Activated CD4-positive, CD25-positive, alpha-beta regulatory T cell treated with anti-CD3 and anti-CD28 coated beads, Interleukin-2, amount 50 U/mL, for 24 hours (primary cell): ENCODE data around the gene SPEG.

Source experiments
- ATAC-seq, 2 donors: fragments of 150-1000 bp; cut with Tn5 transposase; one replicate each; pipeline ENCODE4 v1.10.0; 2021; ENCODE audit warnings: mild to moderate bottlenecking in 1 of 2, moderate library complexity in 1 of 2

SPEG gene

DNA sequence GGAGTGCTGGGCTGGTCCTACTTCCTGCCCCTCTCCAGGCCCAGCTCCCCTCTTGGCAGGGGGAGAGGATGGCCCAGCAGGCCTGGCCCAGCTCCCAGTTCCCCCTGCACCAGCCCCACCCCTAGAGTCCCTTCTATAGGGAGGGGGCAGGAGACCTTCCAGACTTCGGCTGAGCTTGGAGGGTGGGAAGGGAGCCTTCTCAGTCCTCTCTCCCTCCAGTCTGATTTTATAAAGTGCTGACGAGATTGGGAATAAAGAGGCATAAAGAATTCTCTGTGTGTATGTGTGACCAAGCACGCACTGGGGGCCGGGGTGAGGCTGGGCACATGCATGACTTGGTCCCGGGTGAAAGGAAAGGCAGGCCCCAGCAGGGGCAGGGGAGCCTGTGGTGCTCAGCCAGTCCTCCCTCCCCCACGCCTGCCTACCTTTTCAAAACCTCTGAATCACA lies 103.9 kb downstream of the SPEG start:
- ATAC-seq: no peak

DNA sequence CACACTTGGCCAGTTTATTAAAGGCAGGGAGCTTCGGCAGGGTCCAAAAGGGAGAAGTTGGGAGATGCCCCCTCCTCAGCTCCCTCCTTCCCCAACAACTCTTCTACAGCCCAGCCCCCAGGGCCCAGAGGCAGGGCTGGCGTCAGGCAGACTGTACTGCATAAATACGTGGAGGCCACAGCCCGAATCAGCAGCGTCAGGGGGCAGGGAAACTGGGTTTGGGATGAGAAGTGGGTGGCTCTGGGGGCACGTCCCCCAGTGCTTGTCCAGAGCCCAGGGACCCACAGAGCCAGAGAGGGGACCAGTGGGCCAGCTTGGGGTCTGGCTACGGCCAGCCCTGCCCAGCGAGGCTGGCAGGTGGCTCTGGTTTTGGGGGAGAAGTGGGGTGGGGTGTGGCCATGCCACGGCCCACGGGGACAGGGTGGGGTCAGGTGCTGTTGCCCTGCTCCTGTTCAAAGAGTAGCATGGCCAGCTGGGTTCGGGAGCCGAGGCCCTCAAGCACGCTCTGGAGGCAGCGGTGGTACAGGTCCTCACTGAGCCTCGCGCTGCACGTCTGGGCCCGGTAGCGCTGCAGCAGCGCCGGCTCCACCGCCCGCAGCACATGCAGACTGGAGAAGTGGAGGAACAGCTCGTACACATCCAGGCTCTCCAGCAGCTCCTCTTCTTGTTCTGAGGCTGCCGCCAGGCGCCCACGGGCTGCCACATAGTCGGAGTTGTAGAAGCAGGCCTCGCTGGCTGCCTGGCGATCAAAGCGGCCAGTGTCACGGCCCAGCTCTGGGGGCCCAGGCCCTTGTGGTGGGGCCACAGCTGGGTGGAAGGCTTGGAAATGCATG lies 104.5 kb downstream of the SPEG start:
- ATAC-seq: no peak

DNA sequence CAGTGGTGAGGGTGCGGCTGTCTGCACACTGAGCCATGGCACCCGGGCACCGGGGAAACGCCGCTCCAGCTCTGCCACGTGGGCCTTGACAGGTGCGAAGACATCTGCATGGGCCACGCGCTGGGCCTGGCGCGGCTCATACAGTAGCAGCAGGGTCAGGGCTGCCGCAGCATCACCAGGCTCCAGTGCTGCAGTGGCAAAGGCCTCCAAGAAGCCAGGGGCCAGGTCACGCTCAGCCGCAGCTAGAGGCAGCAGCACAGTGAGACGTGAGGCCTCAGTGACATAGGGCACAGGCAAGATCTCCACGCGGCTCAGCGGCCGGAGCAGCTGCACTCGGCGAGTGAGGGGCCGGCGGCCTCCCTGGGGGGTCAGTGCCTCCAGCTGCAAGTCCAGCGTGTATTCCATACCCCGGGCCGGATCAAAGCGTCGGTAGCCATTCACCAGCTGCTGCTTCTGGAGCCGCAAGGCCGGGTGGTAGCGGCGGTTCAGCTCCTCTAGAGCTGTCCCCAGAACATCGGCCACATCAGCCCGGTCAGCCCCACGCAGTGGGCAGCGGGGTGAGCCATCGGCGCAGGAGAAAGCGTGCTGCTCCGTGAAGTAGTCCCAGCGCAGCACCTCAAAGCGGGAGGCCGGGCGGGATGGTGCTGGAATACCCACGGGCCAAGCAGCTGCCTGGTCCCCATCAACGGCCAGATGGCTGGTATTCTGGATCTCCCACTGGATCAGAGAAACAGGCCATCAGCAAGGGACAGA lies 105.5 kb downstream of the SPEG start:
- ATAC-seq: no peak

DNA sequence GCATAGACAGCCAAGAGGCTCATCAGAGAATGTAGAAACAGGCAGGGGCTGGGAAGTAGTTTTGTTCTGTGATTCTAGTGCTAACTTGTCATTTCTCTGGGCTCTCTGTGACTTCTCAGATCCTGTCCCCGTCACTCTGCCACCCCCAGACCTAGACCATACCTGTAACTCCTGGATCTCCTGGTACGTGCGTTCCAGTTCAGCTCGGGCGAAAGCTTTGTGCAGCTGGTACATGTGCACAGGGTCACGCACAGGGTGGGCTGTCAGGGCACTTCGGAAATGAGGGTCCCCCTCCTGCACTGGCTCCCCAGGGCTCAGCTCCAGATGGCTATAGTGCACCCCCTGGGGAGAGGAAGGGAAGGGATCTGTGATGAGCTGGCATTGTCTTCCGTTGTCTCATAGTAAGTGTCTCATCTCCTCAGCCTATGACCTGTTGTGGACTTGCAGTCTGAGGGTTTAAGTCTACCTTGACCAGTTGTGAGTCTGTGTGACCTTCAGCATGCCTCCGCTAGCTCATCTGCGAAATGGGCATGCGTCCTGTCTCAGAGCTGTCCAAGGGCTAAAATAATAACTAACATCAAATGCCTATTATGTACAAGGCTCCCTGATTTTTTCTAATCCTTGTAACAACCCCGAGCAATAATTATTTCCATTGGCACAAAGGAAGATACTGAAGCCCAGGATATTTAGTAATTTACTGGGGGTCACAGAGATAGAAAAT lies 106.3 kb downstream of the SPEG start:
- ATAC-seq: no peak

DNA sequence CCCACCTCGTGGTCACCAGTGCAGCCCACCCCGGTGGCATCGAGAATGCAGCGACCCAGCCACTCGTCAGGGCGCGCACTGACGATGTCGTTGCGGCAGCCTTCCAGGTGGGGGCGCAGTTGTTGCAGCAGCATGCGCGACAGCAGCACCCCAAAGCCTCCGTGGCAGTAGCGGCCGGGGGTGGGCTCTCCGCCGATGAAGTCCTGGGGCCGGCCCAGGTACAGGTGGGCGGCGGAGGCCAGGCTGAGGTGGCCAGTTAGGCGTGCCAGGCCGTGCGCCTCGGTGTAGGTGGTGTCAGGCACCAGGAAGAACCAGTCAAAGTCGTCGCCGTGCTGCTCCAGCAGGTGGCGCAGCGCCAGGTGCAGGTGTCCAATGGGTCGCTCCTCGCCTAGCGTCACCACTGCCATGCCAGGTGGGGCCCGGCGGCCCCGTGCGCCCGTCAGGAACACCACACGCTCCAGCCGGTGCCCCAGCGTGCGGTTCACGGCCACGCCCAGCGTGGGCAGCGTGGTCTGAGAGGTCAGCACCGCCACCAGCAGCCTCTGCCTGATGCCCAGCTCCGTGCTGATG lies 107.1 kb downstream of the SPEG start:
- ATAC-seq: peak; percentile 50 to 51

DNA sequence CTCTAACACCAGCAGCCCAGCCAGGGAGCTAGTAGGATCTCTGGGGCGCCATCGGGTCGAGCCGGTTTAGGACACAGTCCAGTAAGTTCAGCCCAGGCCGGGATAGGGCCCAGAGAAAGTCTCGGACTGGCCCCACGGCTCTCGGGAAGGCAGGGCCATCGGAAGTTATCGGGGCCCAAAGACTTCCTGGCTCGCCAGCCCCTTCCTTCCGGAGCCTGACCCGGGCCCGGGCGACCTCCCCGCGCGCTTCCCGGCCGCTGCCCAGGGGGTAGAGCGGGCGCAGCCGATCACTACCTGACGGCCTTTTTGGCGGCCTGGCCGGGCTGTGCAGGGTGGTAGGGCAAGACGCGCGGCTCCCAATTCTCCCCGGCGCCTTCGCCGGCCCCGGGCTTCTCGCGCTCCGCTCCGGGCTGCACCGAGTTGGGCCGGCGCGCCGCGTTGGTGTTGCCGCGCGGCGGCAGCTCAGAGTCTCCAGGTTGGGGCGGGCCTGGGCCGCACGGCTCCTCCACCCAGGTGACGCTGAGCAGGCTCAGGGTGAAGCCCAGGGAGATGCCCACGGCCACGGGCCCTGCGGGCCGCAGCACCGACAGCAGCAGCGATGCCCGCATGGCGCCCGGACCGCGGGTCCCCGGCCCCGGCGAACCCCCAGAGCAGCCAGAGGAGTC lies 108.4 kb downstream of the SPEG start:
- peak; percentile 40 to 51 for ATAC-seq

DNA sequence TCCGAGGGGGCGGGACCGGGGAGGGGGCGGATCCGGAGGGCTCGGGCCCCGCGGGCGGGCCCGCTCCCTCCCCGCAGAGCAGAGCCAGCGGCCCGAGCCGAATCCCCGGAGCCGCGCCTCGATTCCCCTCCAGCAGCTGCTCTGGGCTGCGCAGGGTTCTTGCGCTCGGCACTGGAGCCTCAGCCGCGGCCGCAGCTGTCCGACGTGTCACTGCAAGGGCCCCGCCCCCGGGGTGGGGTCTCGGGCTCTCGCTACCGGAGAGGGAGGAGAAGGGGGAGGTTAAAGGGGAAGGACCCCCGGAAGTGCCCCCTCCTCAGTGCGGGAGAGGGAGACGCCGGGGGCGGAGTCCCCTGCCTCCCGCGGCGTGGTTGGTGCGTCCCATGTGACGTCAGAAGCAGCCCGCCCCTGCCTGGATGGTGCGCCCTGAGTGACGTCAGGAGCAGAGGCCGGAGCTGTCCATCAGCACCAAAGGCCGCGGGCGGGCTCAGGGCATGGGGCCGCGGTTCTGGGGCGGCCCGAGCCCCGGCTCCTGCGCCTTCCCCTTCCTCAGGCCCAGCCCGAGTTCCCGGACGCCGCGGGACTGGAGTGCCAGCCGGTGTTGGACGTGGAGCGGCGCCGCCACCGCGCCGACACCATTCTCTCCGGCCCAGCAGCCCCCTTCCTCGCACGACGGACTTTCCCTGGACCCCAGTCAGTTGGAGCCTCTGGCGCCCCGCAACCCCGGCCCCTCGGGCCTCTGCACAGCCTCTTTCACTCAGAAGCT lies 109.1 kb downstream of the SPEG start, which contains the start of the genes CHPF and TMEM198:
TSS of gene CHPF (minus strand) at position 214 of the 763 bp plus-strand sequence. CDS start 271 bp downstream, outside the sequence.
TSS of gene TMEM198 (plus strand) at position 433 of the 763 bp plus-strand sequence. CDS start 700 bp downstream, outside the sequence.
- peak; percentile 77 to 83 for ATAC-seq

DNA sequence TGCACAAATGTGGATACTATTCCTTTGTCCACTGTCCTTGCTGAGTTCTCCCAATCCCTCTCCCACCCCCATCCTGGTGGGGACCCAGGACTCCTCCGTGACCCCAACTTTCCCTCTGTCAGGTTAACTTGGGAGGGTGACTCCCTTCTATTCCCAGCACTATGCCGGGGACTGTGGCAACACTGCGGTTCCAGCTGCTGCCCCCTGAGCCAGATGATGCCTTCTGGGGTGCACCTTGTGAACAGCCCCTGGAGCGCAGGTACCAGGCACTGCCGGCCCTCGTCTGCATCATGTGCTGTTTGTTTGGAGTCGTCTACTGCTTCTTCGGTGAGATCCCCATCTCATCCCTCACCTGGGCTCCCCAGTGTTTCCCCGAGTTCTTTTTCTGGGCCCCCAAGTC lies 109.9 kb downstream of the SPEG start:
- no peak for ATAC-seq

DNA sequence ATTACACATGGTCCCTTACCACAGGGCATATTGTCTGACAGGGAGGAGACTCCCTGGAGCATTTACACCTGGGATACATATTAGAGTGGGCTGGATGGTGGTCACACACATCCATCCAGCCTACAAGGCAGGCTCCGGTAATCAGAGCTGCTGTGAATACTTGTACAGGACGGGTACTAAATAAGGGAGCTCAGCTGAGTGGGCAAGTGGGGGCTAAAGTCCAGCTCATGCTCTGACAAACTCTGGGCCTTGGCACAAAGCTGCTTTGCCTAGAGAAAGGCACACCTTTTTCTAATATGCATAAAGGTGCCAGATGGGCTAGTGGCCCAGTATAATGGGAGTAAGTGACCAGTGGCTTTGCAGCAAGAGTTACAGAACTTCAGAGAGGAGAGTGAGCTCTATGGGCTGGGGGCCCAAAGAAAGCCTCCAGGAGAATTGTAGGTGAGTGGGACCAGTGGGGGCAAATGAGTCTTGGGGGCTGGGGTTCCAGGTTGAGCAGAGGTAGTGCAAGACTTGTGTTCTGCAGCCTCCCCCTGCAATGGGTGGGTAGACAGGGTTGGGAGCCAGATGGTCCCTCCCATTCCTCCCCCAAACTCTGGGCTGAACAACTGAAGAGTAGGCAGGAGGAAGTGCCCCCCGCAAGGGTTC lies 110.8 kb downstream of the SPEG start:
- no peak for ATAC-seq

DNA sequence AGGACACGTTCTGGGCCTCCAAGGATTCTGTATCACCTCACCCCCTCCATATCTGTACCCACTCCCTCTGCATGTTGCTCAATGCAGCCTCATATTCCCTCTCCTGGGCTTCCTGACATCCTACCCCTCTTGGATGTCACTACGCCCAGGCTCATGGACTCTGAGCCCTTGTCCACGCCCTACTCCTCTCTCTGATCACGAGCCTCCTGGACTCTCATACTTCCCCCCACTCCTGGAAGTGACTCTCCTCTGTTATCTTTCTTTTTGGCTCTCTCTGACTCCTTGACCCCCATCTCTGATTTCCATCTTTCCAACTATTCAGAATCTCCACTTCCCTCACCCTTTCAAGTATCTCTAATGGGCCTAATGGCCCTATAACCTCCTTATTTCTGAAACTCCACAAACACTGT lies 111.3 kb downstream of the SPEG start:
- no peak for ATAC-seq

DNA sequence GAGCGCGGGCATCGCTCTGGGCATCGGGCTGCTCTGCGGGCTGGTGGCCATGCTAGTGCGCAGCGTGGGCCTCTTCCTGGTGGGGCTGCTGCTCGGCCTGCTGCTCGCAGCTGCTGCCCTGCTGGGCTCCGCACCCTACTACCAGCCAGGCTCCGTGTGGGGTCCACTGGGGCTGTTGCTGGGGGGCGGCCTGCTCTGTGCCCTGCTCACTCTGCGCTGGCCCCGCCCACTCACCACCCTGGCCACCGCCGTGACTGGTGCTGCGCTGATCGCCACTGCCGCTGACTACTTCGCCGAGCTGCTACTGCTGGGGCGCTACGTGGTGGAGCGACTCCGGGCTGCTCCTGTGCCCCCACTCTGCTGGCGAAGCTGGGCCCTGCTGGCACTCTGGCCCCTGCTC lies 113.0 kb downstream of the SPEG start:
- no peak for ATAC-seq
